PC-3 (cell line): Measurements from ENCODE around the gene IGFL1. TPM values are rescaled to one million over a fixed set of nuclear protein-coding genes. Genes with fewer than 3 reads are reported as not detected.

Source experiments
- ATAC-seq: fragments of 200-7000 bp; cut with Tn5 transposase; 2 replicates; pipeline ENCODE4 v1.9.1; 2020; ENCODE audit warnings: mild to moderate bottlenecking, moderate library complexity
- BruUV-seq: library from RNA; stranded (reverse); fragments of 400-500 nt; replicated peaks from 2 replicates; lab custom pipeline; 2021; lab: Mats Ljungman, UMichigan
- CTCF ChIA-PET: fragments of 300-600 bp; sonication (Branson Sonifier 250); formaldehyde crosslinking; loops from one replicate; lab custom pipeline; 2022; ENCODE audit warnings: antibody characterized with exemption; lab: Charles Lee
- POLR2A ChIA-PET: fragments of 300-600 bp; sonication (Branson Sonifier 250); formaldehyde crosslinking; loops from one replicate; lab custom pipeline; 2022; ENCODE audit warnings: antibody characterized with exemption; ENCODE audit not compliant: unreplicated experiment; lab: Charles Lee
- DNase-seq: peaks from one replicate; pipeline ENCODE4 v3.0.0-alpha.2; 2015
- H2AFZ ChIP-seq: fragments of 300-600 bp; sonication (generic); 2 replicates; pipeline ENCODE4 v1.6.0; 2016; ENCODE audit warnings: antibody characterized with exemption, low read length
- H3F3A ChIP-seq: fragments of 300-600 bp; sonication (generic); one replicate; pipeline ENCODE4 v1.6.0; 2017; ENCODE audit warnings: antibody characterized with exemption, low read length, control low read depth, mild to moderate bottlenecking; ENCODE audit not compliant: unreplicated experiment
- H3K27ac ChIP-seq: fragments of 300-600 bp; sonication (generic); 2 replicates; pipeline ENCODE4 v1.5.1; 2016; ENCODE audit warnings: mild to moderate bottlenecking, low read length
- H3K27me3 ChIP-seq: fragments of 300-600 bp; sonication (generic); 2 replicates; pipeline ENCODE4 v1.6.1; 2016; ENCODE audit warnings: low read length, mixed read lengths
- H3K36me3 ChIP-seq: fragments of 300-600 bp; sonication (generic); 2 replicates; pipeline ENCODE4 v1.6.1; 2016; ENCODE audit warnings: low read depth, mixed run types, low read length, mixed read lengths
- H3K4me1 ChIP-seq: fragments of 300-600 bp; sonication (generic); 2 replicates; pipeline ENCODE4 v1.5.1; 2016; ENCODE audit warnings: low read length; ENCODE audit not compliant: insufficient read depth
- H3K4me2 ChIP-seq: fragments of 300-600 bp; sonication (generic); 2 replicates; pipeline ENCODE4 v1.6.0; 2016; ENCODE audit warnings: low read length
- H3K4me3 ChIP-seq: fragments of 300-600 bp; sonication (generic); 2 replicates; pipeline ENCODE4 v1.5.1; 2016; ENCODE audit warnings: mild to moderate bottlenecking, low read length, mixed read lengths
- H3K79me2 ChIP-seq: fragments of 300-600 bp; sonication (generic); 2 replicates; pipeline ENCODE4 v1.6.1; 2017; ENCODE audit warnings: low read length, mixed read lengths
- H3K9ac ChIP-seq: fragments of 300-600 bp; sonication (generic); 2 replicates; pipeline ENCODE4 v1.6.0; 2016; ENCODE audit warnings: mild to moderate bottlenecking, low read length
- H3K9me2 ChIP-seq: fragments of 300-600 bp; sonication (generic); replicated peaks from 2 replicates; pipeline ENCODE4 v1.6.1; 2016; ENCODE audit warnings: mixed run types, low read length, mixed read lengths
- H3K9me3 ChIP-seq: fragments of 300-600 bp; sonication (generic); 2 replicates; pipeline ENCODE4 v1.6.1; 2016; ENCODE audit warnings: low read length, mixed read lengths
- H4K20me1 ChIP-seq: fragments of 300-600 bp; sonication (generic); 2 replicates; pipeline ENCODE4 v1.6.1; 2016; ENCODE audit warnings: low read length, mixed read lengths
- EZH2 ChIP-seq: fragments of 300-600 bp; sonication (generic); IDR thresholded peaks from one replicate; pipeline ENCODE4 v1.6.1; 2017; ENCODE audit warnings: antibody characterized with exemption, mild to moderate bottlenecking, low read length; ENCODE audit not compliant: unreplicated experiment
- EZH2phosphoT487 ChIP-seq: fragments of 300-600 bp; sonication (generic); IDR thresholded peaks from 2 replicates; pipeline ENCODE4 v1.6.1; 2018; ENCODE audit warnings: mild to moderate bottlenecking, antibody characterized with exemption, low read length, borderline replicate concordance
- intact Hi-C: fragments of 100-400 bp; cut with micrococcal nuclease; formaldehyde crosslinking; loops from 2 replicates; pipeline ENCODE4 v1.9.0; 2023
- total RNA-seq: library from RNA; depleted of rRNA; stranded (reverse); fragments of >200 nt; gene quantifications from 2 replicates; pipeline ENCODE4 v1.2.3, GENCODE V29; 2014
- TF ChIP-seq, protein P1 (sequence below): fragments of 300-600 bp; sonication (generic); conservative IDR thresholded peaks from 2 replicates; pipeline ENCODE4 v1.5.1; 2017; ENCODE audit warnings: antibody characterized with exemption, low read depth, mild to moderate bottlenecking, low read length

Gene IGFL1
- total RNA-seq, 1 experiment from 2014 or later: 0.77 TPM

GRCh38 chr19:46225558-46226004 lies 4.0 kb upstream of the IGFL1 start:
- Histone ChIP-seq H3K9me2 (no peaks in the 10 kb centered on the region), H3K27ac (no peak overlapping the region), H3K4me3 (no peak overlapping the region), H3K36me3 (no peaks in the 10 kb centered on the region), H2AFZ (no peak overlapping the region), H3K79me2 (no peaks in the 10 kb centered on the region), H3F3A (no peaks in the 10 kb centered on the region), H3K4me2 (no peak overlapping the region), H4K20me1 (no peaks in the 10 kb centered on the region), H3K9me3 (no peaks in the 10 kb centered on the region), H3K4me1 (peaks cover 40% of the 10 kb centered on the region), H3K9ac (no peak overlapping the region), H3K27me3 (0 out of 2 replicates have a peak, but pooled peaks cover 8% of the 10 kb centered on the region)
- DNase-seq (peak; percentile 19), ATAC-seq (no peak)
- CTCF ChIA-PET: no interaction called here
- intact Hi-C loops: no loop called here
- POLR2A ChIA-PET: no interaction called here
- no TSS peak for BruUV-seq
- no peak for TF ChIP-seq EZH2phosphoT487

GRCh38 chr19:46226438-46226973 lies 3.0 kb upstream of the IGFL1 start:
- H3F3A ChIP-seq: no peaks in the 10 kb centered on the region
- H3K27ac ChIP-seq: no peak overlapping the region
- CTCF ChIA-PET: no interaction called here
- no TSS peak for BruUV-seq
- no peaks in the 10 kb centered on the region for H3K79me2 ChIP-seq
- no peaks in the 10 kb centered on the region for H3K9me2 ChIP-seq
- H3K4me2 ChIP-seq: no peak overlapping the region; the same call in 1 of the 2 replicates
- ATAC-seq: no peak
- H2AFZ ChIP-seq: no peak overlapping the region
- H3K27me3 ChIP-seq: 0 out of 2 replicates have a peak, but pooled peaks cover 8% of the 10 kb centered on the region
- no peak overlapping the region for H3K4me3 ChIP-seq
- H4K20me1 ChIP-seq: no peaks in the 10 kb centered on the region
- TF ChIP-seq, protein P1, sequence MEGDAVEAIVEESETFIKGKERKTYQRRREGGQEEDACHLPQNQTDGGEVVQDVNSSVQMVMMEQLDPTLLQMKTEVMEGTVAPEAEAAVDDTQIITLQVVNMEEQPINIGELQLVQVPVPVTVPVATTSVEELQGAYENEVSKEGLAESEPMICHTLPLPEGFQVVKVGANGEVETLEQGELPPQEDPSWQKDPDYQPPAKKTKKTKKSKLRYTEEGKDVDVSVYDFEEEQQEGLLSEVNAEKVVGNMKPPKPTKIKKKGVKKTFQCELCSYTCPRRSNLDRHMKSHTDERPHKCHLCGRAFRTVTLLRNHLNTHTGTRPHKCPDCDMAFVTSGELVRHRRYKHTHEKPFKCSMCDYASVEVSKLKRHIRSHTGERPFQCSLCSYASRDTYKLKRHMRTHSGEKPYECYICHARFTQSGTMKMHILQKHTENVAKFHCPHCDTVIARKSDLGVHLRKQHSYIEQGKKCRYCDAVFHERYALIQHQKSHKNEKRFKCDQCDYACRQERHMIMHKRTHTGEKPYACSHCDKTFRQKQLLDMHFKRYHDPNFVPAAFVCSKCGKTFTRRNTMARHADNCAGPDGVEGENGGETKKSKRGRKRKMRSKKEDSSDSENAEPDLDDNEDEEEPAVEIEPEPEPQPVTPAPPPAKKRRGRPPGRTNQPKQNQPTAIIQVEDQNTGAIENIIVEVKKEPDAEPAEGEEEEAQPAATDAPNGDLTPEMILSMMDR: no peak
- TF ChIP-seq EZH2phosphoT487: no peak
- H3K4me1 ChIP-seq: peaks cover 40% of the 10 kb centered on the region
- H3K9ac ChIP-seq: no peak overlapping the region
- POLR2A ChIA-PET: no interaction called here
- no peaks in the 10 kb centered on the region for H3K9me3 ChIP-seq
- DNase-seq: peak; percentile 43
- intact Hi-C loops: no loop called here
- no peaks in the 10 kb centered on the region for H3K36me3 ChIP-seq

DNA sequence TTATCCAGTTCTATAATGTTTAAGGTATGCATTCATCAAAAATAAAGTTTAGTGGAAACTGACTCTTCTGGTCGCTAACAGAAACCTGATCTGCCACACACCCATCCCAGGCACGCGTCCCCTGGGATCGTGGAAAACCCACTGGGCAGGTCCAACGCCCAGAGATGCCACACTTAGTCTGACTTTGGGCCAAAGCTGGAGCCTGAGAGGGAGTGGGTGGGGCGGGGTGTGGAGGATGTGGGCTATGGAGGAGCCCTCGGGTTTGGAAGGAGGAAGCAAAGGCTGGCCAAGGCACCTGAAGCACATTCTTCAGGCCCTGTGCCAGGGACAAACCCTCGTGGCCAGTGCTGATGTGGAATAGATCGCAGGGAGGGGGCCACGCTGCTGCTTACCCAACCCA lies 2.5 kb downstream of the IGFL1 start:
- Histone ChIP-seq H3K79me2 (no peaks in the 10 kb centered on the region), H3F3A (no peaks in the 10 kb centered on the region), H3K4me1 (peaks cover 15% of the 10 kb centered on the region), H2AFZ (no peak overlapping the region), H3K27ac (no peak overlapping the region), H3K36me3 (no peaks in the 10 kb centered on the region), H3K4me2 (peak overlapping the region; percentile 44; the same call in 1 of the 2 replicates), H3K27me3 (0 out of 2 replicates have a peak, but pooled peaks cover 8% of the 10 kb centered on the region), H3K9me2 (no peaks in the 10 kb centered on the region), H3K9ac (no peak overlapping the region), H4K20me1 (no peaks in the 10 kb centered on the region), H3K4me3 (no peak overlapping the region), H3K9me3 (no peaks in the 10 kb centered on the region)
- CTCF ChIA-PET: no interaction called here
- intact Hi-C loops: no loop called here
- POLR2A ChIA-PET: no interaction called here
- TF ChIP-seq EZH2 (no peak), EZH2phosphoT487 (no peak)
- TF ChIP-seq, protein P1: no peak
- BruUV-seq: no TSS peak
- peak; percentile 90 for DNase-seq
- ATAC-seq: peak; percentile 73
